ENCODE results near the gene SWT1. TPM values are rescaled to one million over a fixed set of nuclear protein-coding genes. Genes with fewer than 3 reads are reported as not detected.
A peak's percentile ranks its signal among the peaks of the same experiment; 100 is the strongest.

The SWT1 gene
- total and polyA plus RNA-seq, 2 of the 13 experiments (the other 11 are each of a cell fraction or from before 2014, with no cell fraction given): 1.7 to 2.5 TPM

GRCh38 chr1:185156854-185157598 is at the start of gene SWT1, which contains the start of gene TRMT1L (continued):
- no peak for TF ChIP-seq HOXA9 (CRISPR knock-in tag; IDR thresholded peaks at IDR 0.05; ENCODE audit: borderline replicate concordance)
- no peak for TF ChIP-seq DNMT1 (CRISPR knock-in tag; IDR thresholded peaks at IDR 0.05)
- TF ChIP-seq ZFYVE20 (CRISPR knock-in tag; IDR thresholded peaks at IDR 0.05; ENCODE audit: borderline replicate concordance, low read depth): no peak
- peak; percentile 94 for TF ChIP-seq ZNF143 (CRISPR knock-in tag; IDR thresholded peaks at IDR 0.05)
- peak; percentile 17 for TF ChIP-seq TAF15 (IDR thresholded peaks at IDR 0.05; ENCODE audit: low read depth, low read length, poor library complexity, severe bottlenecking)
- no peak for TF ChIP-seq PRDM10 (CRISPR knock-in tag; IDR thresholded peaks at IDR 0.05; ENCODE audit: low read depth)
- TF ChIP-seq NFYC (CRISPR knock-in tag; IDR thresholded peaks at IDR 0.05): peak; percentile 80
- no peak for TF ChIP-seq ZFP36L1 (CRISPR knock-in tag; IDR thresholded peaks at IDR 0.05)
- no peak; the same call in 1 of the 2 replicates for TF ChIP-seq ZNF275 (CRISPR knock-in tag; IDR thresholded peaks at IDR 0.05; ENCODE audit: borderline replicate concordance)
- TF ChIP-seq ATF7 (IDR thresholded peaks at IDR 0.05): no peak
- no peak for TF ChIP-seq ATF7 (CRISPR knock-in tag; IDR thresholded peaks at IDR 0.05)
- no peak for TF ChIP-seq SCMH1 (CRISPR knock-in tag; IDR thresholded peaks at IDR 0.05; ENCODE audit: borderline replicate concordance)
- TF ChIP-seq ZNF766 (CRISPR knock-in tag; IDR thresholded peaks at IDR 0.05; ENCODE audit: borderline replicate concordance): peak; percentile 33; the same call in 1 of the 2 replicates
- TF ChIP-seq RFXANK (CRISPR knock-in tag; IDR thresholded peaks at IDR 0.05): no peak
- no peak for TF ChIP-seq RARG (CRISPR knock-in tag; IDR thresholded peaks at IDR 0.05; ENCODE audit: low read depth)
- TF ChIP-seq PTBP1 (IDR thresholded peaks at IDR 0.05; ENCODE audit: low read depth, low read length, poor library complexity, severe bottlenecking): no peak
- TF ChIP-seq ZNF512B (CRISPR knock-in tag; IDR thresholded peaks at IDR 0.05; ENCODE audit: borderline replicate concordance): no peak

Measured in HepG2 (cell line).